Measurements from ENCODE around the gene MICAL2.

- TF ChIP-seq ZBTB33 (IDR thresholded peaks at IDR 0.05) (no peak), RAD21 (IDR thresholded peaks at IDR 0.05; ENCODE audit: insufficient read depth, low read depth, low read length) (no peak), ZNF24 (IDR thresholded peaks at IDR 0.05) (no peak), SIX5 (IDR thresholded peaks at IDR 0.05; ENCODE audit: low read depth, low read length, severe bottlenecking) (no peak), E2F8 (IDR thresholded peaks at IDR 0.05; ENCODE audit: low read depth, partially characterized antibody) (no peak), MXI1 (IDR thresholded peaks at IDR 0.05; ENCODE audit: low read depth, low read length) (no peak), SREBF2 (IDR thresholded peaks at IDR 0.05; ENCODE audit: low read length) (no peak), RFX5 (IDR thresholded peaks at IDR 0.05; ENCODE audit: low read depth, low read length) (no peak), POLR2AphosphoS5 (IDR thresholded peaks at IDR 0.05; ENCODE audit: low read length) (no peak), CTCF (IDR thresholded peaks at IDR 0.05 in 2 of 3, conservative IDR thresholded peaks at IDR 0.05 in 1 of 3; ENCODE audit: control insufficient read depth in 2 of 3, extremely low read depth in 1 of 3, insufficient read depth in 1 of 3, low read depth in 3 of 3, low read length in 3 of 3) (no peak), GABPA (IDR thresholded peaks at IDR 0.05; ENCODE audit: low read depth) (no peak)
- TF ChIP-seq, protein P1, sequence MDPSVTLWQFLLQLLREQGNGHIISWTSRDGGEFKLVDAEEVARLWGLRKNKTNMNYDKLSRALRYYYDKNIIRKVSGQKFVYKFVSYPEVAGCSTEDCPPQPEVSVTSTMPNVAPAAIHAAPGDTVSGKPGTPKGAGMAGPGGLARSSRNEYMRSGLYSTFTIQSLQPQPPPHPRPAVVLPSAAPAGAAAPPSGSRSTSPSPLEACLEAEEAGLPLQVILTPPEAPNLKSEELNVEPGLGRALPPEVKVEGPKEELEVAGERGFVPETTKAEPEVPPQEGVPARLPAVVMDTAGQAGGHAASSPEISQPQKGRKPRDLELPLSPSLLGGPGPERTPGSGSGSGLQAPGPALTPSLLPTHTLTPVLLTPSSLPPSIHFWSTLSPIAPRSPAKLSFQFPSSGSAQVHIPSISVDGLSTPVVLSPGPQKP (IDR thresholded peaks at IDR 0.05; ENCODE audit: low read depth, low read length), result no peak
These were observed 160.9 kb downstream of the MICAL2 start for GRCh38 chr11:12271241-12271640.
